ENCODE results near the gene SOX5.

Gene SOX5

GRCh38 chr12:23948291-23948690 is 1.2 kb downstream of the SOX5 start:
- DNase-seq (ENCODE audit: insufficient read length, low spot score) = no peak
- no peak for FAIRE-seq
- TF ChIP-seq POLR2A (IDR thresholded peaks at IDR 0.05; ENCODE audit: low read depth, low read length) = no peak
- TF ChIP-seq POU2F2 (IDR thresholded peaks at IDR 0.05; ENCODE audit: low read depth, low read length) = no peak
- TF ChIP-seq PAX5 (IDR thresholded peaks at IDR 0.05; ENCODE audit: insufficient read depth, low read length, severe bottlenecking) = no peak
- no peak for TF ChIP-seq TAF1 (IDR thresholded peaks at IDR 0.05; ENCODE audit: low read depth, low read length)
- TF ChIP-seq POLR2AphosphoS5 (IDR thresholded peaks at IDR 0.05; ENCODE audit: low read depth, low read length) = no peak
- no peak for TF ChIP-seq SPI1 (IDR thresholded peaks at IDR 0.05; ENCODE audit: low read depth, low read length)

- FAIRE-seq = no peak
- no peak for DNase-seq (ENCODE audit: insufficient read length, low spot score)
- no peak for TF ChIP-seq PAX5 (IDR thresholded peaks at IDR 0.05; ENCODE audit: insufficient read depth, low read length, severe bottlenecking)
- TF ChIP-seq SPI1 (IDR thresholded peaks at IDR 0.05; ENCODE audit: low read depth, low read length) = no peak
- no peak for TF ChIP-seq POU2F2 (IDR thresholded peaks at IDR 0.05; ENCODE audit: low read depth, low read length)
- no peak for TF ChIP-seq TAF1 (IDR thresholded peaks at IDR 0.05; ENCODE audit: low read depth, low read length)
- TF ChIP-seq POLR2A (IDR thresholded peaks at IDR 0.05; ENCODE audit: low read depth, low read length) = no peak
- no peak for TF ChIP-seq POLR2AphosphoS5 (IDR thresholded peaks at IDR 0.05; ENCODE audit: low read depth, low read length)
Observed at GRCh38 chr12:23947395-23947794, 2.1 kb downstream of the SOX5 start.

- FAIRE-seq (no peak), DNase-seq (ENCODE audit: insufficient read length, low spot score) (no peak)
- no peak for TF ChIP-seq PAX5 (IDR thresholded peaks at IDR 0.05; ENCODE audit: insufficient read depth, low read length, severe bottlenecking)
- TF ChIP-seq POLR2AphosphoS5 (IDR thresholded peaks at IDR 0.05; ENCODE audit: low read depth, low read length) = no peak
- TF ChIP-seq POLR2A (IDR thresholded peaks at IDR 0.05; ENCODE audit: low read depth, low read length) = no peak
Observed at GRCh38 chr12:23945249-23945648, 4.2 kb downstream of the SOX5 start.

- TF ChIP-seq PAX5 (IDR thresholded peaks at IDR 0.05; ENCODE audit: insufficient read depth, low read length, severe bottlenecking) (no peak), SPI1 (IDR thresholded peaks at IDR 0.05; ENCODE audit: low read depth, low read length) (no peak), POLR2AphosphoS5 (IDR thresholded peaks at IDR 0.05; ENCODE audit: low read depth, low read length) (no peak), TAF1 (IDR thresholded peaks at IDR 0.05; ENCODE audit: low read depth, low read length) (no peak), POU2F2 (IDR thresholded peaks at IDR 0.05; ENCODE audit: low read depth, low read length) (no peak), POLR2A (IDR thresholded peaks at IDR 0.05; ENCODE audit: low read depth, low read length) (no peak)
- no peak for DNase-seq (ENCODE audit: insufficient read length, low spot score)
- no peak for FAIRE-seq
Observed at GRCh38 chr12:23944067-23944466, 5.4 kb downstream of the SOX5 start.

GRCh38 chr12:23942841-23943240 is 6.6 kb downstream of the SOX5 start:
- DNase-seq (ENCODE audit: insufficient read length, low spot score) = no peak
- no peak for FAIRE-seq
- TF ChIP-seq SPI1 (IDR thresholded peaks at IDR 0.05; ENCODE audit: low read depth, low read length) = no peak
- TF ChIP-seq POLR2A (IDR thresholded peaks at IDR 0.05; ENCODE audit: low read depth, low read length) = no peak
- TF ChIP-seq POLR2AphosphoS5 (IDR thresholded peaks at IDR 0.05; ENCODE audit: low read depth, low read length) = no peak

- DNase-seq (ENCODE audit: insufficient read length, low spot score) = no peak
- no peak for TF ChIP-seq POLR2A (IDR thresholded peaks at IDR 0.05; ENCODE audit: low read depth, low read length)
- TF ChIP-seq POU2F2 (IDR thresholded peaks at IDR 0.05; ENCODE audit: low read depth, low read length) = no peak
- no peak for TF ChIP-seq POLR2AphosphoS5 (IDR thresholded peaks at IDR 0.05; ENCODE audit: low read depth, low read length)
- no peak for TF ChIP-seq TAF1 (IDR thresholded peaks at IDR 0.05; ENCODE audit: low read depth, low read length)
- FAIRE-seq = no peak
Observed at GRCh38 chr12:23941780-23942179, 7.7 kb downstream of the SOX5 start.

- FAIRE-seq (no peak), DNase-seq (ENCODE audit: insufficient read length, low spot score) (no peak)
- no peak for TF ChIP-seq POLR2A (IDR thresholded peaks at IDR 0.05; ENCODE audit: low read depth, low read length)
- no peak for TF ChIP-seq TAF1 (IDR thresholded peaks at IDR 0.05; ENCODE audit: low read depth, low read length)
- no peak for TF ChIP-seq SPI1 (IDR thresholded peaks at IDR 0.05; ENCODE audit: low read depth, low read length)
- TF ChIP-seq POLR2AphosphoS5 (IDR thresholded peaks at IDR 0.05; ENCODE audit: low read depth, low read length) = no peak
- TF ChIP-seq POU2F2 (IDR thresholded peaks at IDR 0.05; ENCODE audit: low read depth, low read length) = no peak
- TF ChIP-seq PAX5 (IDR thresholded peaks at IDR 0.05; ENCODE audit: insufficient read depth, low read length, severe bottlenecking) = no peak
Observed at GRCh38 chr12:23938422-23938821, 11.0 kb downstream of the SOX5 start.

GRCh38 chr12:23931176-23931575 is 18.3 kb downstream of the SOX5 start:
- no peak for FAIRE-seq
- no peak for DNase-seq (ENCODE audit: insufficient read length, low spot score)
- TF ChIP-seq POLR2A (IDR thresholded peaks at IDR 0.05; ENCODE audit: low read depth, low read length) (no peak), PAX5 (IDR thresholded peaks at IDR 0.05; ENCODE audit: insufficient read depth, low read length, severe bottlenecking) (no peak), POU2F2 (IDR thresholded peaks at IDR 0.05; ENCODE audit: low read depth, low read length) (no peak), SPI1 (IDR thresholded peaks at IDR 0.05; ENCODE audit: low read depth, low read length) (no peak), POLR2AphosphoS5 (IDR thresholded peaks at IDR 0.05; ENCODE audit: low read depth, low read length) (no peak), TAF1 (IDR thresholded peaks at IDR 0.05; ENCODE audit: low read depth, low read length) (no peak)

GRCh38 chr12:23930599-23930998 is 18.9 kb downstream of the SOX5 start:
- DNase-seq (ENCODE audit: insufficient read length, low spot score) (no peak), FAIRE-seq (no peak)
- TF ChIP-seq POLR2A (IDR thresholded peaks at IDR 0.05; ENCODE audit: low read depth, low read length) (no peak), POLR2AphosphoS5 (IDR thresholded peaks at IDR 0.05; ENCODE audit: low read depth, low read length) (no peak), TAF1 (IDR thresholded peaks at IDR 0.05; ENCODE audit: low read depth, low read length) (no peak), PAX5 (IDR thresholded peaks at IDR 0.05; ENCODE audit: insufficient read depth, low read length, severe bottlenecking) (no peak), POU2F2 (IDR thresholded peaks at IDR 0.05; ENCODE audit: low read depth, low read length) (no peak), SPI1 (IDR thresholded peaks at IDR 0.05; ENCODE audit: low read depth, low read length) (no peak)

- TF ChIP-seq POLR2AphosphoS5 (IDR thresholded peaks at IDR 0.05; ENCODE audit: low read depth, low read length) (no peak), POLR2A (IDR thresholded peaks at IDR 0.05; ENCODE audit: low read depth, low read length) (no peak), TAF1 (IDR thresholded peaks at IDR 0.05; ENCODE audit: low read depth, low read length) (no peak), POU2F2 (IDR thresholded peaks at IDR 0.05; ENCODE audit: low read depth, low read length) (no peak), PAX5 (IDR thresholded peaks at IDR 0.05; ENCODE audit: insufficient read depth, low read length, severe bottlenecking) (no peak), SPI1 (IDR thresholded peaks at IDR 0.05; ENCODE audit: low read depth, low read length) (no peak)
- DNase-seq (ENCODE audit: insufficient read length, low spot score) = no peak
- no peak for FAIRE-seq
Observed at GRCh38 chr12:23929906-23930305, 19.6 kb downstream of the SOX5 start.
